Body of pancreas (tissue), 4 donors: ENCODE data around the gene CLDN3.

Experiments
- POLR2A ChIP-seq, 3 donors: fragments of 450-650 bp; IDR thresholded peaks; one replicate each; pipeline ENCODE4 v1.6.1; 2016; ENCODE audit warnings: antibody characterized with exemption in 3 of 3, mild to moderate bottlenecking in 2 of 3
- TF ChIP-seq, protein P1 (sequence below), 7 experiments: fragments of 450-650 bp in 4 of 7; fragments of 200-600 bp in 3 of 7; sonication (generic) in 3 of 7; IDR thresholded peaks; one replicate each; pipeline ENCODE4 v1.5.1; 2016 to 2019; ENCODE audit warnings: antibody characterized with exemption in 7 of 7

DNA sequence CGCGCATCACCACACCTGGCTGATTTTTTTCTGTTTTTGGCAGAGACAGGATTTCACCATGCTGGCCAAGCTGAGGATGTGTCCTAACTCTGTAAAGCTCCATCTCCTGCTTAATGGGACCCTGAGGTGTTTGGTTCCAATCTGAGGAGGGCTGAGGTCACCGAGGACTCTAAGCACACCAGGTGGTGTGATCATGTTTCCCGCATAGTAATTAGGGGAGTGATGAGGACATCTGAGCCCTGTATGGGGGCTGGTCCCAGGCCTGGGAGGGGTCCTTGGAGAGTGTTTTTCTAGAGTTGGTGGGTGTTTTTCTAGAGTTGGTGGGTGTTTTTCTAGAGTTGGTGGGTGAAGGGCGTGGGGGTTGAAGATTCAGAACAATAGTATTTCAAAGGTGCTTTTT lies 28.5 kb downstream of the CLDN3 start:
- TF ChIP-seq, protein P1, sequence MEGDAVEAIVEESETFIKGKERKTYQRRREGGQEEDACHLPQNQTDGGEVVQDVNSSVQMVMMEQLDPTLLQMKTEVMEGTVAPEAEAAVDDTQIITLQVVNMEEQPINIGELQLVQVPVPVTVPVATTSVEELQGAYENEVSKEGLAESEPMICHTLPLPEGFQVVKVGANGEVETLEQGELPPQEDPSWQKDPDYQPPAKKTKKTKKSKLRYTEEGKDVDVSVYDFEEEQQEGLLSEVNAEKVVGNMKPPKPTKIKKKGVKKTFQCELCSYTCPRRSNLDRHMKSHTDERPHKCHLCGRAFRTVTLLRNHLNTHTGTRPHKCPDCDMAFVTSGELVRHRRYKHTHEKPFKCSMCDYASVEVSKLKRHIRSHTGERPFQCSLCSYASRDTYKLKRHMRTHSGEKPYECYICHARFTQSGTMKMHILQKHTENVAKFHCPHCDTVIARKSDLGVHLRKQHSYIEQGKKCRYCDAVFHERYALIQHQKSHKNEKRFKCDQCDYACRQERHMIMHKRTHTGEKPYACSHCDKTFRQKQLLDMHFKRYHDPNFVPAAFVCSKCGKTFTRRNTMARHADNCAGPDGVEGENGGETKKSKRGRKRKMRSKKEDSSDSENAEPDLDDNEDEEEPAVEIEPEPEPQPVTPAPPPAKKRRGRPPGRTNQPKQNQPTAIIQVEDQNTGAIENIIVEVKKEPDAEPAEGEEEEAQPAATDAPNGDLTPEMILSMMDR (IDR thresholded peaks at IDR 0.05) = no peak
- TF ChIP-seq POLR2A (IDR thresholded peaks at IDR 0.05) = no peak
